NCI-H2227 (cell line): ENCODE measurements around the gene HOXB13.

Source experiments
- DNase-seq: peaks from one replicate; lab custom pipeline; 2025; ENCODE audit not compliant: unreplicated experiment; lab: John Stamatoyannopoulos, UW

The HOXB13 gene

DNA sequence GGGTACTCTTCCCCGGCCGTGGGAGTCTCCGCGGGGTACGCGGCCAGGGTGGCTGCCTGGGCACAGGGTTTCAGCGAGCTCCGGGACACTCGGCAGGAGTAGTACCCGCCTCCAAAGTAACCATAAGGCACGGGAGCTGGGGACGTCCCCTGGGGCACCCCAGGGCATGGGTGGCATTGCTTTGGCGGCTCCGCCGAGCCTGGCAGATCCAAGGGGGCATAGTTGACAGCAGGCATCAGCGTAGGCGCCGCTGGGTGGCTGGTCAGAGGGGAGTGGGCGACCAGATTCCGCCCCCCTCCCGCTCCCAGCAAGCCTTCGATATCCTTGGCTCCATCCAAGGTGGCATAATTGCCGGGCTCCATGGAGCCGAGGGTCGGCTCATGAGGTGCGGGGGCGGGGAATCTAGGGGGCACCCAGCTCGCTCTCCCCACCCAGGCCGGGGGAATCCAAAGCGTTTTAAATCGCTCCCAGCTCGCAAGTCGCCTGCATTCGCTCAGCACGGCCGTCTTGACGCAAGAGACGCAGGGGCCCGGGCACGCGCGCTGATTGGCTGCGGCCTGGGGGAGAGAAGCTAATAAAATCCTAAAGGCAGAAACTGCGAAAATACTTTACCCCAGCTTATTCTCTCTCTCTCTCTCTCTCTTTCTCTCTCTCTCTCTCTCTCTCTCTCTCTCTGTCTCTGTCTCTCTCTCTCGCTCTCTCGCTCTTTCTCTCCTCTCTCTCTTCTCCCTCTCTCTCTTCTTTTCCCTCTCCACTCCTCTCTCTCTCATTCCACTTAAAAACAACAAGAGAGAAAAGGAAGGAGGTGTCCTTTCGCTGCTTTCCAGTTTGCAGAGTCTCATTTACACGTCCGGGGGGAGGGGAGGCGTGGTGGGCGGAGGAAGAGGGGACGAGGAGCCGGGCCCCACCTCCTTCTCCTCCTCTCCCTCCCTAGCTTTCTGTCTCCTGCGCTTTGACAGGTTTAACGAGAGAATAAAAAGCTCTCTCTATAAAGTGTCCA, at the start of gene HOXB13:
HOXB13 (minus strand) TSS at position 519 of the 1,000 bp plus-strand sequence; CDS start at position 362, 157 bp downstream.
- peak; percentile 72 for DNase-seq

DNA sequence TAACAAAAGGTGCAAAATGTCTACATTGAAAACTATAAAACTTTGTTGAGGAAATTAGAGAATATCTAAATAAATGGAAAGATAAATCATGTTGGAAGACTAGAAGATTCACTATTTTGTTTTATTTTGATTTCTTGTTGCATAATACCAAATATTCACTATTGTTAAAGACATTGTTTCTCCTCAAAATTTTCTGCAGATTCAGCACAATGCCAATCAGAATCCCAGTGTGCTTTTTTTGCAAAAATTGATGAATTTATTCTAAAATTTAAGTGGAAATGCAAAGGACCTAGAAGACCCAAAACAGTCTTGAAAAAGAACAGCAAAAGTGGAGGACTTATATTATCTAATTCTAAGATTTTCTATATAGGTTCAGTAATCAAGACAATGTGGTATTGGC, 48.1 kb upstream of the HOXB13 start:
- no peak for DNase-seq

GRCh38 chr17:48773245-48773644, 44.7 kb upstream of the HOXB13 start:
- DNase-seq = no peak

- no peak for DNase-seq
Observed at GRCh38 chr17:48770954-48771353, 42.4 kb upstream of the HOXB13 start.

DNA sequence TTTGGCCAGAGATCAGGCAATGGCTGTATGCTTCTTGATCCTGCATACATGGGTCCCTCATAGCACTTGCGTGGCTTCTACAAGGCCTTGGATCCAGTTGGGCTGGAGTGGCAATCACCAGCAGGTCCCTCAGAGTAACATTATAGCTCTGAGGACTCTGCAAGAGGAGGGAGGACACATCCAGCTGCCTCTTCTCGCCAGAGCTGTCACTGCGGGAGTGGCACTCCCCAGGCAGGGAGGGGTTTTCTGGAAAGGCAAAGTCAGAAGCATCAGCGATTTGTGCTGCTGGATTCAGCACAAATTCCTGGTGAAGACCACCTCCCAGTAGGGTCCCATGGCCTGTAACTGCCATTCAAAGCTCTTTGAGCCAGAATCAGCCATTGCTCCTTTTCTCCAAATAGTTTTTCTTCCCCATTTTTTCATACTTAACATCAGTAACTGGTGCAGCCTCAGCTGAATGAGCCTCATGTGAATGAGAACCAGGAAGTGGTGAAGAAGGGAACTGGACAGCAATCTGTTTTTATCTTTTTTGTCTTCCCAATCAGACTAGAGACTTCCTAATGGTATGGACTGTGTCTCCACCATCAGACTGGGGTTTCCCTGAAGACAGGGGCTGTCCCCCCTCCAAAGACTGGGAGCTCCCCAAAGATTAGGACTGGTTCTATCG, 40.6 kb upstream of the HOXB13 start:
- DNase-seq = no peak

GRCh38 chr17:48767263-48767774, 38.8 kb upstream of the HOXB13 start:
- no peak for DNase-seq

DNA sequence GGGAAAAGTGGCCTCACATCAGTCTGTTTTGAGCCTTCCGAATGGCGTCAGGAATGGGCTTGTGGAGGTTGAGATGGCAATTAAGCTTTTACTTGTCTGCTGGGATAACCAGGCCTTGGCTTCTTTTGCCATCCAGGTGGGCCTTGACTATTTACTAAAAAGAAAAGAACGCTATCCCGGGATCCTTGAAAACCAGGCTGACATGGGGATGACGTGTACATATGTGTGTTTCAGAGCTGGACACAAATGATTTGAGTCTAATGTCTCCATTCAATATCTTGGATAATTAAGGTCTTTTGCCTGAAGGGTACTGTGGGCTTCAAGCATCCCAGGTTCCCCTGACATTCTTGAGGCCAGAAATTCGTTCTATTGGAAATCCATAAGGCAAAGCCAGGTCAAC, 32.6 kb upstream of the HOXB13 start:
- no peak for DNase-seq

GRCh38 chr17:48760411-48760810, 31.9 kb upstream of the HOXB13 start:
- DNase-seq = no peak

DNA sequence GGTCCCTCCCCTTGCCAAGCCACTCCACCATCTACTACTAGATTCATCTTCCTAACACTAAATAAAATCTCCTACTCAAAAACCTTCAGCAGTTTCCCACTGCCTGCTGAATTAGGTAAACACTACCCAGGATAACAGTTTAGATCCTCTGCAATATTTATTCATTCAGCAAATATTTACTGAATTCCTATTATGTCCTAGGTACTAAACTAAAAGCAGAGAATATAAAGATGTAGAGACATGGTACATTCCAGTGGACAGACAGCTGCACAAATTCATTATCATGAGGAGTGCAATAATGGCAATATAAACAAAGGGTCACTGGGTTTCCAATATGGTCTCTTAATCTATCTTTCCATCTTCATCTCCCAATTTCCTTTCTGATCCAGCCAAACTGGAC, 30.7 kb upstream of the HOXB13 start:
- no peak for DNase-seq

DNA sequence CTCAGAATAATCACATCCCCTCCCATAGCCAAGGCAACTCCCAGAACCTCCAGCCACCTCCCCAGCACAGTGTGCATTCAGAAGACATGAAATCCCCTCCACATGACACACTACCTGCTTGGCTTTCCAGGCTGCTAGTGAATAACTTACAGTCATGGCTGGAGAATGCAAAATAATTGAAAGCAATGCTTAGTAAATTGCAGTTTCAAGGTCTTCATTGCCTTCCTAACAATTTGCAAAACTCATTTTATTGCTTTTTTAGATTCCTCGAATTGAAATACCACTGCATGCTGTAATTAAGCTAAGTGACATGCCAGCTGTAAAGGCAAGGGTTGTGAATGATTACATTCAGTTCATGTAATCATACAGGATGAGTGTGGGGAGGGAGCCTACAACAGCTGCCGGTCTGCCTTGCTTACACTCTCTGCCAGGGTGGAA, 29.0 kb upstream of the HOXB13 start:
- DNase-seq = peak; percentile 54

- no peak for DNase-seq
Observed at GRCh38 chr17:48756830-48757251, 28.3 kb upstream of the HOXB13 start.

- DNase-seq = no peak
Observed at GRCh38 chr17:48755356-48755755, 26.8 kb upstream of the HOXB13 start.

DNA sequence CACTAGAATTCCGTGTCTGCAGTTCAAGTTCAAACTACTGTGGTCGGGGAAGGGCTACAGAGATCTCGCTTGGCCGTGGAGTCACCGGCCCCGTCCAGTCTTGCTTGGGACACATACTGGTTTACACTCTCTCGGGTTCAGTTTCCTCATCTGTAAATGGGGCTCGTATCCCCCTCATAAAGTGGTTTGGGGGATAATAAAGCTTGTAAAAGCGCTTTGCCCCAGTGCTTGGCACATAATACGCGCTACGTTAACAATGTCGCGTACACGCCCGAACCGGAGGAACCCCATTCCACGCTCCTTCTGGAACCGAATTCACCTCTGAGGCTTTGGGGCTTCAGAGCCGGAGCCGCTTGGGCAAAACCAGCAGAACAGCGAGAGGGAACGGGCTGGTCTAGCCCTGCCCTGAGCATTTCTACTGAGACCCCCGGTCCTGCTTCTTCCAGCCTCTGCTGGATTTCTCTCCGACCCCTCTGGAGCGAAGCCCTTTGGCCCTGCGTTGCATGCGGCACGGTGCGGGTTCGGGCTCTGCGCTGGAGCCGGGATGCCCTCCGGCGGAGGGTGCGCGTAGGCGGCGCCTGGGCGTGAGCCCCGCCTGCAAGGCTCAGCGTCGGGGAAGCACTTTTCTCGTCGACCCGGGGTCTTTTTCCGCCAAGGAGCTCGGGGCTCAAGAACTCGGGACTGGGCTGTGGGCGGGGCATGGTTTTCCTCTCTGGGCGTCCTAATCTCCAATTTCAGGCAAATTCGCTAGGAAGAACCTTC, 26.1 kb upstream of the HOXB13 start:
- peak; percentile 28 for DNase-seq

- DNase-seq = no peak
Observed at GRCh38 chr17:48753794-48754499, 25.4 kb upstream of the HOXB13 start.

GRCh38 chr17:48752399-48753288, 24.1 kb upstream of the HOXB13 start:
- no peak for DNase-seq

- no peak for DNase-seq
Observed at GRCh38 chr17:48751733-48752398, 23.3 kb upstream of the HOXB13 start.

GRCh38 chr17:48751172-48751571, 22.6 kb upstream of the HOXB13 start:
- DNase-seq = no peak

DNA sequence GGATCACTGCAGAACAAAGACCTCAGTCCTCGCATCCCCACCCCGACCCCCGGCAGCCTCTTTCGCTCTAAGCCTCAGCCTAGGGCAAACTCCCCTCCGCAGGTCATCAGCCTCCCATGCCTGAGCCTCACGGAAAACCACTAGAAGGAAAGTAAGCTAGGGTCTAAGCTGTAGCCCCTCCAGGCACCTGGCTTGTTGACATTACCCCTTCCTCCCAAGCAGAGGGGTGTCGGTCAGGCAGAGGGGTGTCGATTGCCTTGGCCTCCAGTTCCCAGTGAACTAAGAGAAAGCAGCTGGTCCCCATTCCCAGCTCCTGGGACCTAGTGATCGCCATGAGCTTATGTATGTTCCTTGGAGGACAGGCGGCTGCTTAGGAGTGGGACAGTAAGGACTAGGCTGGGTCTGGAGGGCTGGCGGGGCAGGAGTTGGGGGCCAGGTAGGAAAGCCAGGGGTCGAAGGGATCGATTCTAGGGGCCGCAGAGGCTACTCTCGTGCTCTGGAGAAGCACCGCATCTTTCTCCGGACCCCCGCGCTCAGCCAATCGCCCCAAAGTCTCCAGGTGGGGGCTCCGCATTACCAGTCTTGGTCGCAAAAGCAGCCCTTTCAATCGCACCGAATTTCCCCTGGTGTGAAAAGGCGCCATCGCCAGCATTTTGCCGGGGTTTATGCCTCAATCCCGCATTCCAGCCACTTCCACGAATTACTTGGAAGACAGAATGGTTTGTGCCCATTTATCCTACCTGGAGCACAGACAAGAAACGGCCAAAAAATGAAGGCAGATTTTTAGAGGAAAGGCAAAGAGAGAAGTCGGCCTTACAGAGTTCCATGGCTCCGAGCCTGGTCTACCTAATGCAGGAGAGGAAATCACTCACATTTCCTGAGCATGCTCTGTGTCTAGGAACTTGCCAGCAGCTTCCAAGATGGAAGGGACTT, 21.3 kb upstream of the HOXB13 start:
- no peak for DNase-seq
